GM12878 (cell line): ENCODE measurements around the gene TAF11L2.
"Not testable (repeated sequence)": the region's sequence is repeated elsewhere in the genome, so short reads cannot be mapped to it uniquely, and the experiment has no call there.

Source experiments
- CHD2 ChIP-seq: IDR thresholded peaks from 2 replicates; pipeline ENCODE4 v1.6.1; 2011; ENCODE audit warnings: low read depth, low read length, improper control_type of control experiment, borderline replicate concordance
- CREM ChIP-seq: IDR thresholded peaks from 2 replicates; pipeline ENCODE4 v1.6.1; 2014; ENCODE audit warnings: antibody characterized with exemption, low read depth
- EGR1 ChIP-seq, 2 experiments: IDR thresholded peaks; 1 replicate in 1 of 2; 2 replicates in 1 of 2; pipeline ENCODE4 v1.6.1; 2011 to 2012; ENCODE audit warnings: low read depth in 2 of 2, low read length in 2 of 2, borderline replicate concordance in 1 of 2, mild to moderate bottlenecking in 1 of 2, moderate library complexity in 1 of 2
- EP300 ChIP-seq, 2 experiments: fragments of 150-350 bp in 1 of 2; IDR thresholded peaks; 2 replicates each; pipeline ENCODE4 v1.6.1; 2011 to 2012; ENCODE audit warnings: low read depth in 2 of 2, low read length in 2 of 2, borderline replicate concordance in 1 of 2, improper control_type of control experiment in 1 of 2, inconsistent platforms in 1 of 2; ENCODE audit not compliant: control insufficient read depth in 1 of 2
- MYC ChIP-seq: IDR thresholded peaks from 2 replicates; pipeline ENCODE4 v1.6.1; 2011; ENCODE audit warnings: mild to moderate bottlenecking, low read length, moderate library complexity, inconsistent platforms; ENCODE audit not compliant: insufficient read depth, insufficient replicate concordance, insufficient read length, severe bottlenecking
- NBN ChIP-seq: fragments of 450-650 bp; IDR thresholded peaks from 2 replicates; pipeline ENCODE4 v1.6.1; 2016
- POLR2A ChIP-seq: IDR thresholded peaks from 2 replicates; pipeline ENCODE4 v1.6.1; 2011; ENCODE audit warnings: low read depth, mild to moderate bottlenecking, low read length
- RAD21 ChIP-seq: IDR thresholded peaks from 2 replicates; pipeline ENCODE4 v1.6.1; 2011; ENCODE audit warnings: mild to moderate bottlenecking, low read depth, low read length, moderate library complexity; ENCODE audit not compliant: insufficient read depth
- TARDBP ChIP-seq: IDR thresholded peaks from 2 replicates; pipeline ENCODE4 v1.6.1; 2016; ENCODE audit warnings: borderline replicate concordance
- TF ChIP-seq, protein P1 (sequence below): fragments of 450-650 bp; IDR thresholded peaks from 2 replicates; pipeline ENCODE4 v1.6.1; 2014; ENCODE audit warnings: mild to moderate bottlenecking
- TF ChIP-seq, protein P2 (sequence below), 3 experiments: IDR thresholded peaks in 2 of 3; conservative IDR thresholded peaks in 1 of 3; 2 replicates each; pipeline ENCODE4 v1.5.1; 2011; ENCODE audit warnings: low read depth in 3 of 3, low read length in 3 of 3, mild to moderate bottlenecking in 3 of 3, control low read depth in 2 of 3, moderate library complexity in 2 of 3, inconsistent platforms in 1 of 3, mixed read lengths in 1 of 3; ENCODE audit not compliant: control insufficient read depth in 2 of 3, insufficient read depth in 1 of 3; ENCODE audit errors: extremely low read depth in 1 of 3

DNA sequence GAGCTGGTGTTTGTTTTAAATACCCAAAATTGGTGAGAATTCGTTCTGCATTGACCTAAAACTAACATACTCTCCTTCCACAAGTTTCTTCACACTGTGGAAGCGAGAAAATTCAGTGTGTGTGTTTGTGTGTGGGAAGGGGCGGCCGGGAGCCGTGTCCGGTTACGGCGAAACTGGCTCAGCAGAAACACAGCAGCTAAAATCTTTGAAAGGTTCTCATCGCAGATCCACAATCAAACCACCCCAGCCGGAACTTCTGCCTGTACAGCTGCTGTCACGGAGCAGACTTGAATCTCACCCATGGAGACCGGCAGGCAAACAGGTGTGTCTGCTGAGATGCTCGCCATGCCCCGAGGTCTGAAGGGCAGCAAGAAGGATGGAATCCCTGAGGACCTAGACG is 26.9 kb downstream of the TAF11L2 start, which contains the start of gene TAF11L5:
- TF ChIP-seq POLR2A; CREM; MYC; EGR1 (IDR thresholded peaks at IDR 0.05; ENCODE audit: borderline replicate concordance in 1 of 2, low read depth in 2 of 2, low read length in 2 of 2); TARDBP; EP300 (IDR thresholded peaks at IDR 0.05; ENCODE audit: borderline replicate concordance in 1 of 2, control insufficient read depth in 1 of 2, low read depth in 2 of 2, low read length in 2 of 2); RAD21; CHD2; NBN: not testable (repeated sequence)
- TF ChIP-seq, protein P1, sequence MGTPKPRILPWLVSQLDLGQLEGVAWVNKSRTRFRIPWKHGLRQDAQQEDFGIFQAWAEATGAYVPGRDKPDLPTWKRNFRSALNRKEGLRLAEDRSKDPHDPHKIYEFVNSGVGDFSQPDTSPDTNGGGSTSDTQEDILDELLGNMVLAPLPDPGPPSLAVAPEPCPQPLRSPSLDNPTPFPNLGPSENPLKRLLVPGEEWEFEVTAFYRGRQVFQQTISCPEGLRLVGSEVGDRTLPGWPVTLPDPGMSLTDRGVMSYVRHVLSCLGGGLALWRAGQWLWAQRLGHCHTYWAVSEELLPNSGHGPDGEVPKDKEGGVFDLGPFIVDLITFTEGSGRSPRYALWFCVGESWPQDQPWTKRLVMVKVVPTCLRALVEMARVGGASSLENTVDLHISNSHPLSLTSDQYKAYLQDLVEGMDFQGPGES, result not testable (repeated sequence)
- TF ChIP-seq, protein P2, sequence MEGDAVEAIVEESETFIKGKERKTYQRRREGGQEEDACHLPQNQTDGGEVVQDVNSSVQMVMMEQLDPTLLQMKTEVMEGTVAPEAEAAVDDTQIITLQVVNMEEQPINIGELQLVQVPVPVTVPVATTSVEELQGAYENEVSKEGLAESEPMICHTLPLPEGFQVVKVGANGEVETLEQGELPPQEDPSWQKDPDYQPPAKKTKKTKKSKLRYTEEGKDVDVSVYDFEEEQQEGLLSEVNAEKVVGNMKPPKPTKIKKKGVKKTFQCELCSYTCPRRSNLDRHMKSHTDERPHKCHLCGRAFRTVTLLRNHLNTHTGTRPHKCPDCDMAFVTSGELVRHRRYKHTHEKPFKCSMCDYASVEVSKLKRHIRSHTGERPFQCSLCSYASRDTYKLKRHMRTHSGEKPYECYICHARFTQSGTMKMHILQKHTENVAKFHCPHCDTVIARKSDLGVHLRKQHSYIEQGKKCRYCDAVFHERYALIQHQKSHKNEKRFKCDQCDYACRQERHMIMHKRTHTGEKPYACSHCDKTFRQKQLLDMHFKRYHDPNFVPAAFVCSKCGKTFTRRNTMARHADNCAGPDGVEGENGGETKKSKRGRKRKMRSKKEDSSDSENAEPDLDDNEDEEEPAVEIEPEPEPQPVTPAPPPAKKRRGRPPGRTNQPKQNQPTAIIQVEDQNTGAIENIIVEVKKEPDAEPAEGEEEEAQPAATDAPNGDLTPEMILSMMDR (IDR thresholded peaks at IDR 0.05 in 2 of 3, conservative IDR thresholded peaks at IDR 0.05 in 1 of 3; ENCODE audit: control insufficient read depth in 2 of 3, extremely low read depth in 1 of 3, insufficient read depth in 1 of 3, low read depth in 3 of 3, low read length in 3 of 3), result not testable (repeated sequence)
